WERI-Rb-1 (cell line): ENCODE measurements around the gene COL12A1.

Source experiments
- DNase-seq: peaks from one replicate; pipeline ENCODE4 v3.0.0-alpha.2; 2020
- H3K27ac ChIP-seq: fragments of 250-450 bp; sonication (Bioruptor Pico); 2 replicates; pipeline ENCODE4 v1.5.1; 2020; ENCODE audit warnings: mild to moderate bottlenecking, moderate library complexity
- H3K27me3 ChIP-seq: fragments of 250-450 bp; sonication (Bioruptor Pico); 2 replicates; pipeline ENCODE4 v1.5.1; 2021; ENCODE audit warnings: mild to moderate bottlenecking, low read depth, moderate library complexity; ENCODE audit not compliant: insufficient read depth, severe bottlenecking
- H3K36me3 ChIP-seq: fragments of 250-450 bp; sonication (Bioruptor Pico); 2 replicates; pipeline ENCODE4 v1.5.1; 2020; ENCODE audit warnings: mild to moderate bottlenecking, moderate library complexity
- H3K4me3 ChIP-seq: 2 replicates; pipeline ENCODE4 v1.5.1; 2011; ENCODE audit warnings: low read depth, mild to moderate bottlenecking, control low read depth, low read length
- H3K9me3 ChIP-seq: fragments of 250-450 bp; sonication (Bioruptor Pico); 2 replicates; pipeline ENCODE4 v1.5.1; 2021; ENCODE audit warnings: mild to moderate bottlenecking, moderate library complexity; ENCODE audit not compliant: severe bottlenecking
- TF ChIP-seq, protein P1 (sequence below): IDR thresholded peaks from 2 replicates; pipeline ENCODE4 v1.5.1; 2011; ENCODE audit warnings: low read depth, mild to moderate bottlenecking, control low read depth, inconsistent platforms, low read length

The COL12A1 gene

DNA sequence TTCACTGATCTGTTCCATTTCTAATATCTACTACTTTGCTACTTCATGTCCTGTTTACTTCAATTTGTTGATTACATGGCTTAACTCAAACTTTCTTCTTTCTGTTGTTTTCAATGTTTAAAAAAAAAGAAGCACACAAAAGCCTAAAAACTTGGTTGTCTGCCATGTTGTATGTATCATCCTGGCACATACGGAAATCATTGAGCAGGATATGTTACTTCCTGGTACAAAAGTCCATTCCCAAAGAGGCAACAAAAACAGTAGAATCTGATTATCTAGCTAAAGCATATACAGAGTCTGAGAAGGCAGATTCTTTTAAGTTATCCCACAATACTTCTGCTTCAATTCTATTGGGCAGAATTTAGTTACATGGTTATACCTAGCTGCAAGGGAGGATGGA, 14.5 kb upstream of the COL12A1 start:
- no peak overlapping the region for H3K4me3 ChIP-seq
- no peak for DNase-seq
- TF ChIP-seq, protein P1, sequence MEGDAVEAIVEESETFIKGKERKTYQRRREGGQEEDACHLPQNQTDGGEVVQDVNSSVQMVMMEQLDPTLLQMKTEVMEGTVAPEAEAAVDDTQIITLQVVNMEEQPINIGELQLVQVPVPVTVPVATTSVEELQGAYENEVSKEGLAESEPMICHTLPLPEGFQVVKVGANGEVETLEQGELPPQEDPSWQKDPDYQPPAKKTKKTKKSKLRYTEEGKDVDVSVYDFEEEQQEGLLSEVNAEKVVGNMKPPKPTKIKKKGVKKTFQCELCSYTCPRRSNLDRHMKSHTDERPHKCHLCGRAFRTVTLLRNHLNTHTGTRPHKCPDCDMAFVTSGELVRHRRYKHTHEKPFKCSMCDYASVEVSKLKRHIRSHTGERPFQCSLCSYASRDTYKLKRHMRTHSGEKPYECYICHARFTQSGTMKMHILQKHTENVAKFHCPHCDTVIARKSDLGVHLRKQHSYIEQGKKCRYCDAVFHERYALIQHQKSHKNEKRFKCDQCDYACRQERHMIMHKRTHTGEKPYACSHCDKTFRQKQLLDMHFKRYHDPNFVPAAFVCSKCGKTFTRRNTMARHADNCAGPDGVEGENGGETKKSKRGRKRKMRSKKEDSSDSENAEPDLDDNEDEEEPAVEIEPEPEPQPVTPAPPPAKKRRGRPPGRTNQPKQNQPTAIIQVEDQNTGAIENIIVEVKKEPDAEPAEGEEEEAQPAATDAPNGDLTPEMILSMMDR, result no peak

DNA sequence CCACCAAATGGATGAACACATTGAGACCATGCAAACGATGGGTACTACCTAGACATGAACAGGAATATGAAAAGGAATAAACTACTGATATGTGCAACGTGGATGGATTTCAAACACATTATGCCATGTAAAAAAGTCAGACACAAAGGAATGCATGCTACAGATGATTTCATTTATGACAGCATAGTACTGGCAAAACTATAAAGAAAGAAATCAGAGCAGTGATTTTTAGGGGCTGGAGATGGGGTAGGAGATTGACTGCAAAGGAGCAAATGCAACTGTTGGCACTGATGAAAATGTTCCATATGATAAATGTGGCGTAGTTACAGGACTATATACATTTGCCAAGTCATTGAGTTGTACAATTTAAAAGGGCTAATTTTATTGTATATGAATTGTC, 13.4 kb upstream of the COL12A1 start:
- no peak for DNase-seq
- Histone ChIP-seq H3K36me3 (no peaks in the 10 kb centered on the region), H3K4me3 (no peak overlapping the region), H3K27ac (no peak overlapping the region), H3K27me3 (no peaks in the 10 kb centered on the region), H3K9me3 (no peaks in the 10 kb centered on the region)
- TF ChIP-seq, protein P1, result no peak

More for the DNA sequence above, 14.5 kb upstream of the COL12A1 start:
- Histone ChIP-seq H3K9me3 (no peaks in the 10 kb centered on the region), H3K27me3 (no peaks in the 10 kb centered on the region), H3K27ac (no peak overlapping the region), H3K36me3 (no peaks in the 10 kb centered on the region)

DNA sequence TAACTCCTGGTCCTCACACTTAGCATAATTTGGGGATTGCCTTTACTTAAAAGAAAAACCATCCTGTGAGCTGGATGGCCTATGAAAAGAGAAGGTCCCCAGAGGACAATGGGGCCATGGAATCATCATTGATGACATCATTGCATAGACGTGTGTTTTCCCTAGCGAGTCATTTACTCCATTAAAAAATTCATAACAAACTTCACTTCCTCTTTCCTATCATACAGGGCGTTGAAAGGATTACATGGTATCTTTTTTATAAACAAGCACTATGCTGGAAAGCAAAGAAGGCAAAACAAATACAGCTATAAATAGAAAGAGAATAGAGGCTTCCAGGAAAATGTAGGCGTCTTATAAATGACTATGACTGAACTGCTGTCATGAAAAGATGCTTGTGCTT, 11.3 kb upstream of the COL12A1 start:
- Histone ChIP-seq H3K9me3 (no peaks in the 10 kb centered on the region), H3K4me3 (no peak overlapping the region), H3K36me3 (no peaks in the 10 kb centered on the region), H3K27me3 (no peaks in the 10 kb centered on the region), H3K27ac (no peak overlapping the region)
- no peak for DNase-seq
- TF ChIP-seq, protein P1, result no peak

- no peak for DNase-seq
- TF ChIP-seq, protein P1, result no peak
- H3K9me3 ChIP-seq, result no peaks in the 10 kb centered on the region
- H3K27me3 ChIP-seq, result peaks cover 11% of the 10 kb centered on the region
- H3K4me3 ChIP-seq, result no peak overlapping the region
- no peaks in the 10 kb centered on the region for H3K36me3 ChIP-seq
- no peak overlapping the region for H3K27ac ChIP-seq
Observed at GRCh38 chr6:75215291-75215690, 9.4 kb upstream of the COL12A1 start.

DNA sequence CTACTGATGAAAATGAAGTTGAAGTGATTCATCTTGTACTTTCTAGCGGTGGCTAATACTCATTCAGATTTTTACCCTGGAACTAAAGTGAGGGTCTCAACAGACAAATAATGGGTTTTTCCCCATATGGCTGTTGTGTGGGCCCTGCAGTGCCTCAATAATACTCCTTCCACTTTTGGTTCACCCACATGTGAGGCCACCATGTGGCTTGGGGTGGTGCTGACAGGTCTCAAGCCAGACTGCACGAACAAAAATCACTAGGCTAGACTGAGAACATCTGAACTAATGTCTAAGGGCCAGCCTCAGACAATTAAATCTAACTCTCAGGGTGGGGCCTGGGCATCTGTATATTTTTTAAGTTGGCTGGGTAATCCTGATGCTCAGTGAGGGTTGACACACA, 7.9 kb upstream of the COL12A1 start:
- Histone ChIP-seq H3K27ac (no peak overlapping the region), H3K4me3 (no peak overlapping the region), H3K27me3 (peaks cover 27% of the 10 kb centered on the region), H3K36me3 (no peaks in the 10 kb centered on the region), H3K9me3 (no peaks in the 10 kb centered on the region)
- TF ChIP-seq, protein P1, result 0 out of 2 replicates have a peak, but pooled peaks have one; percentile 10
- no peak for DNase-seq

- DNase-seq, result no peak
- H3K27me3 ChIP-seq, result peaks cover 33% of the 10 kb centered on the region
- TF ChIP-seq, protein P1, result no peak
- H3K36me3 ChIP-seq, result no peaks in the 10 kb centered on the region
- no peak overlapping the region for H3K27ac ChIP-seq
- H3K9me3 ChIP-seq, result no peaks in the 10 kb centered on the region
- no peak overlapping the region for H3K4me3 ChIP-seq
Observed at GRCh38 chr6:75213112-75213511, 7.3 kb upstream of the COL12A1 start.
